Mesangial cell (primary cell): ENCODE data around the gene ACTR2. TPM values are rescaled to one million over a fixed set of nuclear protein-coding genes. Genes with fewer than 3 reads are reported as not detected.

Source experiments
- total RNA-seq: library from RNA; depleted of rRNA; stranded (reverse); fragments of >200 nt; gene quantifications from 2 replicates; pipeline ENCODE4 v1.2.3, GENCODE V29; 2015

Gene ACTR2
- total RNA-seq, result 56.7 and 87.2 TPM in 2 replicates

DNA sequence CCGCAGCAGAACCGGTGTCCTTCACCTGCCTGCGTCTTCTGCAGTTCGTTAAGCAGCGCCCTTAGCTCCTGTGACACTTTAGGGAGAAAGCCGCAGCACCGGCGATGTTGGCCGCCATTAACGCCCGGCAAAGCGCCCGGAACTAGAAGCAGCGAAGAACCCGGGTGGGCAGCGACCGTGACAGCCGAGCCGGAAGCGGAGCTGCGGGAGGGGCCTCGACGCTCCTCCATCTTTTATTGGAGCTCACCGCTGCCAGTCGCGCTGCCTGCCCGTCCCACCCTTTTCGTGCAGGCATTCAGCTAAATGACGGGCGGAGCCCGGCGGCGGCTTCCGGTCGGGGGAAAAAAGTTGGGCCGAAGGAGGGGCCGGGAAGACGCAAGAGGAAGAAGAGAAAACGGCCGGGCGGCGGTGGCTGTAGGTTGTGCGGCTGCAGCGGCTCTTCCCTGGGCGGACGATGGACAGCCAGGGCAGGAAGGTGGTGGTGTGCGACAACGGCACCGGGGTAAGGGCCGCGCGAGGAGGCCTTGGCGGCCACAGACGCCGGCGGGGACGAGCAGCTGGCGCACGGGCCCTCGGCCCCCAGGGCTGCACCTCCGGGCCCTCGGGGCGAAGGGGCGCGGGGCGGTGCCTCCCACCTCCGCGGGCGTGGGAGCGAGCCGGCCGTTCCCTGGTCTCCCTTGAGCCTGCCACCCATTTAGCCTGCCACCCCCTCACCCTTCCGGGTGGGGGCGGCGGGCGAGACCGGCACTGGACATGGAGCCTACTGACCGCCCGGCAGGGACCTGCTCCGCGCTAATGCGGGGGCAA is at the start of gene ACTR2:
Gene ACTR2 (plus strand): TSS at position 376 of the 807 bp plus-strand sequence. CDS start 79 bp downstream, at position 455.

Other genes starting within 250 kb of the ACTR2 start
- gene SLC1A4, start 238.4 kb upstream of the ACTR2 start, total RNA-seq, result 19.5 and 33.9 TPM in 2 replicates
- gene CEP68, start 171.4 kb upstream of the ACTR2 start, total RNA-seq, result 5.9 and 10.3 TPM in 2 replicates
- 53.2 and 67.5 TPM in 2 replicates for gene RAB1A, start 97.7 kb upstream of the ACTR2 start, total RNA-seq
- gene SPRED2, start 204.8 kb downstream of the ACTR2 start, total RNA-seq, result 13.9 and 15.2 TPM in 2 replicates